RCC 7860 (cell line): ENCODE data around the gene PPM1H.

Experiments used
- DNase-seq: peaks from one replicate; pipeline ENCODE4 v3.0.0-alpha.2; 2015; ENCODE audit warnings: low spot score
- FAIRE-seq: peaks from 2 replicates; lab custom pipeline; 2012; peaks lifted over from hg19 to GRCh38; lab: Jason Lieb, UNC

Gene PPM1H

DNA sequence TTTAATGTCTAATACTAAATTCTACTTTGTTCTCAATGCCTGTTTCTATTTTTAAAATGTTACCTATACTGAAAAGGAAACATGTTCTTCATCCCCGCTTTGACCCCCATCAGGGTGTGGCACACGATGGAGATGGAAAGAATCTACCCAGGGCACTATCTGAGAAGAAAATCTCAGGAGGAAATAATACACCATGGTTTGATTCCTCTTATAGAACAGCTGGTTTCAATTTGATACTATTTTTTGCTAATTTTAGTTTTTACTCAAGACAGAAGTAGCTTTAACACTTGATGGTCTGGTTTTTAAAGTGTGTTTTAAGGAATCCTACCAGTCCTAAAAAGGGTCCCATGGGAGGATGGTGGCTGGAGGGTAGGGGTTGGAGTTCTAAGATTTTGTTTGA lies 56.7 kb downstream of the PPM1H start:
- FAIRE-seq (no peak), DNase-seq (no peak)

DNA sequence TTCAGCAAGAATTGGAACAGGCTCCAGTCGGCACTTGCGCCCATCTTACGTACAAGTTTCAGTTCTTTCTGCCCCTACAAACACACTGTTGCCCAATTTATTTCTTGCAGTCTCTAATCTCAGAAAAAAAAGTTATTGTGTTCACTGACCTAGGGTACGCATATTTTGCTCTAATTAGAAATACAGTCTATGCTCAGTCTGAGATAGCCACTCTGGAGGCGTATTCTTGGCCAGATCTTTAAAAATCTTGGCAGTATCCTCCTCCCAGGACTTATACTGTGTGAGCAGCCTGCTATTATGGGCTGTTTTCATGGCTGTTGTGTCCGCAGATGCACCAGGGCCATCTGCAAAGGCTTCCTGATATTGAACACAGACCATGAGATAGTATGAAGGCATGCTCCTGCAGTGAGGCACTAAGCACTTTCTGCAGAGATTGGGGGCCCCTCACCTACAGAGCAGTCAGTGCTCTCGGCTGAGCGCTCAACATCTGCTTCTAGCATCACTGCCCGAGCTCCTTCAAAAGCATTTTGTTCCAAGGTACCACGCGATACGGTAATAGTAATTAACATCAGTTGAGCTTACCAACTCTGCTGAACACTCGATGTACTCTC lies 57.9 kb downstream of the PPM1H start:
- no peak for FAIRE-seq
- DNase-seq, result no peak

GRCh38 chr12:62873826-62874448 lies 61.0 kb downstream of the PPM1H start:
- no peak for DNase-seq
- no peak for FAIRE-seq

GRCh38 chr12:62873116-62873825 lies 61.7 kb downstream of the PPM1H start:
- no peak for FAIRE-seq
- DNase-seq, result no peak

DNA sequence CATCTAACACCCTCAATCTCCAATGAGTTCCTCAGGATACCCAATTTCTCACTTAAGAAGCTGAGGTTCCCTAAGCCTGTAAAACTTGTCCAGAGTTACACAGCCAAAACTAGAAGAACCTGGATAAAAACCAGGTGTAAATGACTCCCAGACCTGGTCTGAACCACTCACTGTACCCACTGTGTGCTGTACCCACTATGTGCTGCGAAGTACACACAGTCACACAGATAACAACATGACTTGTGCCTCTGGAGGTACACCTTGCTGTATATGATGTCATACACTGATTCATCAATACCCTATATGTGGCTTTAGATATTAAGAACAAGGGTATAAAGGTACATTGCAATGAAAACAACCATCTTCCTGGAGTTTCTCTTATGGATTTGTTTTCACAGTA lies 66.1 kb downstream of the PPM1H start:
- FAIRE-seq, result no peak
- DNase-seq, result no peak

DNA sequence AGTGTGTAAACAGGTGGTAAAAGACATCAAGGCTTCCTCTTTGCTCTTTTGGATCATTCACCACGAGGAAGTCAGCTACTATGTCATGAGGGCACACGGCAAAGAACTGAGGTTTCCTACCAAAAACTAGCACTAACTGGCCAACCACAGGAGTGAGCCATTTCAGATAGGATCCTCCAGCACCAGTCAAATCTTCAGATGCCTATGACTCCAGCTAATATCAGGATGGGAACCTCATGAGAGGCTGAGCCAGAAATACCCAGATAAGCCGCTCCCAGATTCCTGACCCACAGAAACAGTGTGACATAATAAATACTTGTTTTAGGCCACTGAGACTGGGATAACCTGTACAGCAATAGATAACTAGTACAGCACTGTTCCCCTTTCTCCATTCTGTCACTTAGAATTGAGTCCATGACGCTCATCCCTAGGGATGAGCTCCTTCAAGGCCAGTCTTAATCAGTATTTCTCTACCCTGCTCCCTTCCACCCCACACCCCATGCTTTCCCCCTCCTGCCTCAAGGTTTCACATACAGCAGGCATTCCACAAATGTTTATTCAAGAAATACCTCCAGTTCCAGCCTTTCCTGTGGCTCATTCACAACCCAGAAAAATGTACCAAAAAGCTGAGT lies 68.4 kb downstream of the PPM1H start:
- FAIRE-seq, result no peak
- DNase-seq, result peak; percentile 58

DNA sequence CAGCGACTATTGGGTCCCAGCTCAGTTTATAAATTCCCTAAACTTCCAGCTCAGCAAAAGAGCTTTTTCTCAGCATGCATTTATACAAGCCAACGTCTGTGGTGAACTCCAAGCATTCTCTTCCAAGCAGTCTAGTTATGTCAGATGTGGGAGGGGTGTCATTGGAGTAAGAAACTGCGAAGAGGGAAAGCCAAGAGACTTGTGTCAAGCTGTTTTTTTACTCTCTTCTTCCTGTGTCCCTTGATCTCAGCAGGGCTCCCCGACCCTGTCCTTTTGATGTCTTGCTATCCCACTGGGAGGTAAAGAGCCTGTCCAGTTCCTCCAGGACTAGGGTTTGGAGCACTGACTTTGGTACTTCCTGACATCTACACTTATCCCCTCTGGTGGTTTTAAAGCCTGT lies 69.0 kb downstream of the PPM1H start:
- no peak for FAIRE-seq
- DNase-seq, result no peak

DNA sequence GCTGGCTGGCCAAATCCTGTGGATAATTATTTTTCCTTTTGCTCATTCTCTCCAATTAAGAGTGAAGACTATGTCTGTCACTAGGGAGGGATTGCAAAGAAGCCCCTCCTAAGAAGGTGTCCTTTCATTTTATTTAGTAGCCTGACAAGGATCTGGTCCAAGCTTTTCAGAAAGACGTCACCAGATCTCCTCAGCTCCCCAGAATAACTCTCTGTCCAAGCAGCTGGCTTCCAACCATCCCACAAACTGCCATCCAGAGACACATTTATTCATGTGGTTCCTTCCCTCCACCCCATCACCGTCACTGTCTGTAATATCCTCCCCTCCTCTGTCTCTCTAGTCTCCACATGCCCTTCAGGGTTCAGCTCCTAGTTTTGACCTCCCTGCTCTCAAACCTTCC lies 69.9 kb downstream of the PPM1H start:
- DNase-seq, result no peak
- FAIRE-seq, result no peak

- DNase-seq, result peak; percentile 41
- FAIRE-seq, result peak; percentile 85
These were observed 72.6 kb downstream of the PPM1H start for GRCh38 chr12:62862259-62862881.

- FAIRE-seq, result no peak
- no peak for DNase-seq
These were observed 73.4 kb downstream of the PPM1H start for GRCh38 chr12:62861586-62861985.

- FAIRE-seq (no peak), DNase-seq (peak; percentile 39)
These were observed 74.2 kb downstream of the PPM1H start for GRCh38 chr12:62860501-62861411.

DNA sequence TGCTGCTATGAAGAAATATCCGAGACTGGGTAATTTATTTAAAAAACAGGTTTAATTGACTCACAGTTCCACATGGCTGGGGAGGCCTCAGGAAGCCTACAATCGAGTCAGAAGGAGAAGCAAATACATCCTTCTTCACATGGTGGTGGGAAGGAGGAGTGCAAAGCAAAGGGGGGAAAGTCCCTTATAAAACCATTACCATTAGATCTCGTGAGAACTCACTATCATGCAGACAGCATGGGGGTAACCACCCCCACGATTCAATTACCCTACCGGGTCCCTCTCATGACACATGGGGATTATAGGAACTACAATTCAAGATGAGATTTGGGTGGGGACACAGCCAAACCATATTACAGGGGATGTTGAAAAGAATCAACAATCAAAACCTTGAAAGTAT lies 74.9 kb downstream of the PPM1H start:
- DNase-seq, result no peak
- FAIRE-seq, result no peak

DNA sequence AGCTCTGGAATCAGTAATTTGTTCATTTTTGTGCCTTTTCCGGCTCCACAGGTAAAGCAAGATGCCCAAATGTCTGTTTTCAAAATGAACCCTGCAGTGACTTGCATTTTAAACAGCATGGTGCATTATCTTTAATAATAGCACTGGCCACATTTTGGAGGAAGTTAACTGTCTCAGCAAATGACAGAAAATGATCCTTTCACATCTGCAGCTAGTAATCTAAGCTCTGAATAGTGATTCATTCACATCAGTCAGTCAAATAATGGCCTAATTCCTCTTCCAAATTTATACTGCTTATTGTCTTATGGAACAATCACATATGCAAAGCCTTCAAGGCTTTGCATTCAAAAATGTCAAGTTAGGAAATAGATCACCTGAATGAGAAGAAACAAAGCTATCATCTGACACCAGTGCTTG lies 75.6 kb downstream of the PPM1H start:
- FAIRE-seq, result no peak

DNA sequence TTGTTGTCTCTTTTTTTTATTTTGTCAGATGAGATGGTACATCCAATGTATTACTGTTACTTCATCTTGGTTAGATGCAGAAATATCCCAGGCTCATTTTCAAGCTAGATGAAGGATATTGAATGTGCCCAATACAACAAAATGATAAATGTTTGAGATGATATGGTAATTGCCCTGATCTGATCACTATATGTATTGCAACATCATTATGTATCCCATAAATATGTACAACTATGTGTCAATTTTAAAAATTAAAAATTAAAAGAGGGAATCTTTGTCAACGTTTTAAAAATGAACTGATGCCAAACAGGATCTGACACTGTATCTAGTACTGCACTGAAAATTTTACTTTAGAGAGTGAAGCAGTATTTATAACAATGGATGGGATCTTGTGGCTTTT lies 78.5 kb downstream of the PPM1H start:
- DNase-seq (no peak), FAIRE-seq (no peak)

More for the DNA sequence above, 75.6 kb downstream of the PPM1H start:
- no peak for DNase-seq

DNA sequence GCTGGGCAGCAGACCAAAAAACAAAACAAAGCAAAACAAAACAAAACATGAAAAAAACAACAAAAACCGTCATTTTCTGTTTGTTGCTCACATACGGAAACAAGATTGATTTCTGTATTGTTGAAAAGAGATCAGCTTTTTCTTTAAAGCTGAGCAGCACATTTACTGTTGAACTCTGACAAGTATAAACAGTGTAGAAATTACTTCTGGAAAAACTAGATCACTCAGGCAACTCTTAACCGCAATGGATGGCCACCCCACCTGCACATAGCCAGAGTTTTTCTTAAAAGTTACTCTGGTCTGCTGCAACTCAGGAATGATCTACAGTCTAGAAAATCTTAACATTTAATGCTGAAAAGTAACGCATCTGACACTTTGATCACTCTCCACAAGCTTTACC lies 80.9 kb downstream of the PPM1H start:
- DNase-seq (no peak), FAIRE-seq (no peak)

DNA sequence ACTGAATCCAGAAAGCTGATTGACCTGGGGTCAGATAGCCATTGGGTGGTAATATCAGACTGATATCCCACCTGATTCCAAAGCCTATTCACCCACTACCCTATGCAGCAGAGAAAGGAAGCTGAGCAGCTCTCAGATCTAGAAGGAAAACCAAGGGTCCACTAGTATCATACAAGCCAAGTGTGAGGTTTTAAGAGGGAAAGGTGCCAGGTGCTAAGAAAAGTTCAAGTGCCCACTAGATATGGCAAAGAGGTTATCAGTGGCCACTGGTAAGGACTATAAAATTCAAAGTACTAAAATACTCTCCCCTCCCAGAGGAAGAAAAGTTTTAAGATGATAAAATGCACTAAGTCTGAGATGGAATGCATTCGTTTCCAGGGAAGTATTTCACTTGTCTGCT lies 85.6 kb downstream of the PPM1H start:
- DNase-seq (no peak), FAIRE-seq (no peak)

GRCh38 chr12:62848418-62848817 lies 86.5 kb downstream of the PPM1H start:
- DNase-seq (peak; percentile 98), FAIRE-seq (peak; percentile 99)

- peak; percentile 41 for DNase-seq
These were observed 87.2 kb downstream of the PPM1H start for GRCh38 chr12:62847709-62848108.

DNA sequence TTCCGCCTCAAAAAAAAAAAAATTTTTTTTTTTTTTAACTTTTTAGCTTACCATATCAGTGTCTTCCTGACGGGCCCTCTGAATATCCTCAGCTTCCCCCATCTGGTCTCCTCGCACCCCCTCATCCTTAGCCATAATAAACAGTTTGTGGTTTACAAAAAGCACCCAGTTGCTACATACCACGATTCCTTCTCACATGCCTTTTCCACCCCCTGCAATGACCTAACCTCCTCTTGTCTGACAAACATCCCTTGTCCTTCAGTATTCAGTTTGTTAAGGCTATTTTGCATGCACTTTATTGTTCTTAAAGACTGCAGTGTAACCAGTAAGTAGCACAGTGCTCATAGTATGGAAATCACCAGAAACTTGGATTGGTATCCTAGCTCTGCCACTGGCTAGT lies 88.5 kb downstream of the PPM1H start:
- no peak for FAIRE-seq
- DNase-seq, result peak; percentile 53

More at GRCh38 chr12:62847709-62848108, 87.2 kb downstream of the PPM1H start:
- peak; percentile 65 for FAIRE-seq

GRCh38 chr12:62844915-62845314 lies 90.0 kb downstream of the PPM1H start:
- FAIRE-seq, result no peak

More at GRCh38 chr12:62844915-62845314, 90.0 kb downstream of the PPM1H start:
- no peak for DNase-seq
